HG03159 (cell line): ENCODE measurements around the gene RUFY3.
"Not testable (repeated sequence)": the region's sequence is repeated elsewhere in the genome, so short reads cannot be mapped to it uniquely, and the experiment has no call there.

ENCODE experiments used
- ATAC-seq: cut with Tn5 transposase; IDR thresholded peaks from one replicate; pipeline ENCODE4 v1.9.1; 2021; ENCODE audit warnings: mild to moderate bottlenecking, moderate library complexity; ENCODE audit not compliant: unreplicated experiment

RUFY3 gene

GRCh38 chr4:70705183-70706043, 16.4 kb upstream of the RUFY3 start:
- ATAC-seq = peak; percentile 56

GRCh38 chr4:70706044-70706461, 15.7 kb upstream of the RUFY3 start:
- ATAC-seq = no peak

GRCh38 chr4:70706516-70706915, 15.2 kb upstream of the RUFY3 start:
- ATAC-seq = no peak

GRCh38 chr4:70709611-70710205, 12.1 kb upstream of the RUFY3 start:
- no peak for ATAC-seq

GRCh38 chr4:70711599-70711998, 10.2 kb upstream of the RUFY3 start:
- no peak for ATAC-seq

GRCh38 chr4:70712150-70712549, 9.6 kb upstream of the RUFY3 start:
- ATAC-seq = no peak

GRCh38 chr4:70712604-70713452, 8.9 kb upstream of the RUFY3 start:
- no peak for ATAC-seq

GRCh38 chr4:70713453-70714078, 8.2 kb upstream of the RUFY3 start:
- ATAC-seq = peak; percentile 46

- ATAC-seq = peak; percentile 52
These were observed 7.5 kb upstream of the RUFY3 start for GRCh38 chr4:70714079-70714887.

GRCh38 chr4:70715097-70715496, 6.7 kb upstream of the RUFY3 start:
- peak; percentile 27 for ATAC-seq

GRCh38 chr4:70718811-70719604, 2.8 kb upstream of the RUFY3 start:
- ATAC-seq = no peak

GRCh38 chr4:70722199-70722791, 531 bp downstream of the RUFY3 start:
- ATAC-seq = no peak

GRCh38 chr4:70724463-70724862, 2.7 kb downstream of the RUFY3 start:
- no peak for ATAC-seq

GRCh38 chr4:70725633-70726032, 3.9 kb downstream of the RUFY3 start:
- ATAC-seq = no peak

GRCh38 chr4:70726515-70726914, 4.8 kb downstream of the RUFY3 start:
- not testable (repeated sequence) for ATAC-seq

- ATAC-seq = no peak
These were observed 6.3 kb downstream of the RUFY3 start for GRCh38 chr4:70728091-70728490.

GRCh38 chr4:70732878-70733277, 11.1 kb downstream of the RUFY3 start:
- not testable (repeated sequence) for ATAC-seq

- peak; percentile 87 for ATAC-seq
These were observed 12.6 kb downstream of the RUFY3 start for GRCh38 chr4:70734168-70734954.
